ENCODE data around the gene TSPAN11. TPM values are rescaled to one million over a fixed set of nuclear protein-coding genes. Genes with fewer than 3 reads are reported as not detected.

Gene TSPAN11
- total and polyA plus RNA-seq, 2 donors (not counting 3 experiments of a cell fraction or from before 2014, with no cell fraction given): 2.1 to 3.9 TPM

- Histone ChIP-seq H3K27me3 (ENCODE audit: control insufficient read depth in 2 of 2, insufficient read depth in 2 of 2, low read length in 2 of 2) (no peaks in the 10 kb centered on the region), H3K79me2 (ENCODE audit: control insufficient read depth, insufficient read depth, low read length) (no peaks in the 10 kb centered on the region), H3K4me2 (ENCODE audit: insufficient read depth, low read length) (no peak overlapping the region), H3K9me1 (replicated peaks; ENCODE audit: control insufficient read depth, extremely low read depth, insufficient read depth, low read length) (no peaks in the 10 kb centered on the region), H3K36me3 (ENCODE audit: control insufficient read depth in 2 of 2, extremely low read depth in 1 of 2, insufficient read depth in 2 of 2, low read length in 2 of 2) (no peaks in the 10 kb centered on the region), H2AFZ (ENCODE audit: low read depth, low read length) (no peak overlapping the region), H3K9ac (replicated peaks; ENCODE audit: extremely low read depth, insufficient read depth, low read length) (no peak overlapping the region), H3K4me3 (replicated peaks in 1 of 3; ENCODE audit: insufficient read depth in 1 of 3, low read depth in 1 of 3, low read length in 3 of 3) (no peak overlapping the region), H3K4me1 (ENCODE audit: control insufficient read depth, extremely low read depth, insufficient read depth, low read length) (peaks cover 2% of the 10 kb centered on the region), H3K9me3 (replicated peaks; ENCODE audit: control insufficient read depth, insufficient read depth, low read length) (no peaks in the 10 kb centered on the region), H3K27ac (ENCODE audit: insufficient read depth, low read depth, low read length) (no peak overlapping the region), H4K20me1 (replicated peaks; ENCODE audit: control insufficient read depth, extremely low read depth, insufficient read depth, low read length) (no peaks in the 10 kb centered on the region)
- dilution Hi-C loops (cut with MboI; ENCODE audit: extremely low pct_ligation_motif_present, low sequenced_read_pairs) (no loop called here), intact Hi-C loops (cut with micrococcal nuclease) (no loop called here)
- DNase-seq (ENCODE audit: low read depth, low spot score) (no peak), FAIRE-seq (no peak)
- CTCF ChIA-PET: no interaction called here
- POLR2A ChIA-PET: no interaction called here
- no TSS peak for BruUV-seq (replicated peaks)
- no peak for TF ChIP-seq EZH2 (IDR thresholded peaks at IDR 0.05; ENCODE audit: borderline replicate concordance, low read depth, low read length, severe bottlenecking)
Observed at GRCh38 chr12:31005944-31006361, 79.4 kb downstream of the TSPAN11 start.

GRCh38 chr12:31006416-31007152 is 80.0 kb downstream of the TSPAN11 start:
- FAIRE-seq (no peak), DNase-seq (ENCODE audit: low read depth, low spot score) (no peak)
- no peaks in the 10 kb centered on the region for H3K9me1 ChIP-seq (replicated peaks; ENCODE audit: control insufficient read depth, extremely low read depth, insufficient read depth, low read length)
- no peaks in the 10 kb centered on the region for H3K9me3 ChIP-seq (replicated peaks; ENCODE audit: control insufficient read depth, insufficient read depth, low read length)
- H4K20me1 ChIP-seq (replicated peaks; ENCODE audit: control insufficient read depth, extremely low read depth, insufficient read depth, low read length): no peaks in the 10 kb centered on the region
- no peak overlapping the region for H3K27ac ChIP-seq (ENCODE audit: insufficient read depth, low read depth, low read length)
- H3K9ac ChIP-seq (replicated peaks; ENCODE audit: extremely low read depth, insufficient read depth, low read length): no peak overlapping the region
- H3K4me1 ChIP-seq (ENCODE audit: control insufficient read depth, extremely low read depth, insufficient read depth, low read length): no peaks in the 10 kb centered on the region
- CTCF ChIA-PET: no interaction called here
- H3K36me3 ChIP-seq (ENCODE audit: control insufficient read depth in 2 of 2, extremely low read depth in 1 of 2, insufficient read depth in 2 of 2, low read length in 2 of 2): no peaks in the 10 kb centered on the region
- no peak overlapping the region for H3K4me2 ChIP-seq (ENCODE audit: insufficient read depth, low read length)
- H3K4me3 ChIP-seq (replicated peaks in 1 of 3; ENCODE audit: insufficient read depth in 1 of 3, low read depth in 1 of 3, low read length in 3 of 3): no peak overlapping the region
- no peaks in the 10 kb centered on the region for H3K27me3 ChIP-seq (ENCODE audit: control insufficient read depth in 2 of 2, insufficient read depth in 2 of 2, low read length in 2 of 2)
- H2AFZ ChIP-seq (ENCODE audit: low read depth, low read length): no peak overlapping the region
- intact Hi-C loops (cut with micrococcal nuclease): no loop called here
- no peaks in the 10 kb centered on the region for H3K79me2 ChIP-seq (ENCODE audit: control insufficient read depth, insufficient read depth, low read length)
- dilution Hi-C loops (cut with MboI; ENCODE audit: extremely low pct_ligation_motif_present, low sequenced_read_pairs): no loop called here
- POLR2A ChIA-PET: no interaction called here
- no TSS peak for BruUV-seq (replicated peaks)
- TF ChIP-seq POLR2A (IDR thresholded peaks at IDR 0.05; ENCODE audit: low read depth, low read length) (no peak), JUN (IDR thresholded peaks at IDR 0.05; ENCODE audit: borderline replicate concordance, insufficient read depth, insufficient read length, low read depth) (no peak), POLR2AphosphoS5 (IDR thresholded peaks at IDR 0.05; ENCODE audit: insufficient read depth, low read depth, low read length) (no peak), MYC (IDR thresholded peaks at IDR 0.05; ENCODE audit: low read depth, low read length) (no peak), EZH2 (IDR thresholded peaks at IDR 0.05; ENCODE audit: borderline replicate concordance, low read depth, low read length, severe bottlenecking) (no peak), GATA2 (IDR thresholded peaks at IDR 0.05; ENCODE audit: insufficient read depth, insufficient read length, low read depth, low read length) (no peak), FOS (IDR thresholded peaks at IDR 0.05; ENCODE audit: borderline replicate concordance, insufficient read depth, low read length) (no peak), MAX (IDR thresholded peaks at IDR 0.05; ENCODE audit: insufficient read depth, insufficient read length) (no peak), CTCF (IDR thresholded peaks at IDR 0.05; ENCODE audit: extremely low read depth in 1 of 2, insufficient read depth in 1 of 2, low read depth in 1 of 2, low read length in 2 of 2) (no peak)
